ENCODE measurements around the gene MPP7.

The MPP7 gene

GRCh38 chr10:28266449-28267224 is 36.2 kb downstream of the MPP7 start:
- peak in 1 of 4 experiments; percentile 33 for DNase-seq

GRCh38 chr10:28263136-28263857 is 39.6 kb downstream of the MPP7 start:
- no peak for DNase-seq

GRCh38 chr10:28256776-28257175 is 46.1 kb downstream of the MPP7 start:
- no peak for DNase-seq

GRCh38 chr10:28254290-28254985 is 48.4 kb downstream of the MPP7 start:
- DNase-seq: no peak

- peak; percentile 20 to 67 (median 40) for DNase-seq
These were observed 49.6 kb downstream of the MPP7 start for GRCh38 chr10:28253169-28253785.

All from suppressor macrophage (primary cell).